Dermis blood vessel endothelial cell (primary cell): ENCODE results near the gene SYNGR1. TPM values are rescaled to one million over a fixed set of nuclear protein-coding genes. Genes with fewer than 3 reads are reported as not detected.
"Not testable (repeated sequence)": the region's sequence is repeated elsewhere in the genome, so short reads cannot be mapped to it uniquely, and the experiment has no call there.

Source experiments
- DNase-seq: peaks from one replicate; pipeline ENCODE4 v3.0.0; 2010
- total RNA-seq: library from RNA; depleted of rRNA; stranded (reverse); fragments of >200 nt; gene quantifications from 2 replicates; pipeline ENCODE4 v1.2.3, GENCODE V29; 2014

SYNGR1 gene
- total RNA-seq, 1 donor from 2014 or later, result 1.0 TPM

DNA sequence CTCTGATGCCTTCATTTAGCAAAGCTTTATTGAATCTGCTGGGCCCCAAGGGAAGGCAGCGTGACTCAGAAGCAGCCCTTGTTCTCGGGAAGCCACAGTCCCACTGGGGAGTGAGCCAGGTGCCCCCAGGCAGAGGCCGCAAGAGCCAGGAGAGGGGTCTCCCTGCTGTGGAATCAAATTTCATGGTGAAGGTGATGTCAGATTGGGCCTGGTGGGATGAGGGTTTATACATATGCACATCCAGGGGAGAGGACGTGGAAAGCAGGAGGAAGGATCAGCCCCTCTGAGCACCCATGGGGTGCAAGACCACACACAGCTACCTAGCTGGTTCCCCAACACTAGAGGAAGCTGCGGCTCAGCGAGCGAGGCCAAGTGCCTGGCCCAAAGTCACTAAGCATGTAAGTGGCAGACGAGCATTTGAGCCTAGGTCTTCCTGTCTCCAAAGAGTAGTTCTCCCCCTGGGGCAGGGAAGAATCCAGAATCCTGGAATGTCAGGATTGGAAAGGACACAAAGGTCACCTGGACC is 2.0 kb downstream of the SYNGR1 start:
- DNase-seq, result no peak

- no peak for DNase-seq
These were observed 2.6 kb downstream of the SYNGR1 start for GRCh38 chr22:39352306-39352891.

- peak; percentile 34 for DNase-seq
These were observed 3.6 kb downstream of the SYNGR1 start for GRCh38 chr22:39353346-39353745.

DNA sequence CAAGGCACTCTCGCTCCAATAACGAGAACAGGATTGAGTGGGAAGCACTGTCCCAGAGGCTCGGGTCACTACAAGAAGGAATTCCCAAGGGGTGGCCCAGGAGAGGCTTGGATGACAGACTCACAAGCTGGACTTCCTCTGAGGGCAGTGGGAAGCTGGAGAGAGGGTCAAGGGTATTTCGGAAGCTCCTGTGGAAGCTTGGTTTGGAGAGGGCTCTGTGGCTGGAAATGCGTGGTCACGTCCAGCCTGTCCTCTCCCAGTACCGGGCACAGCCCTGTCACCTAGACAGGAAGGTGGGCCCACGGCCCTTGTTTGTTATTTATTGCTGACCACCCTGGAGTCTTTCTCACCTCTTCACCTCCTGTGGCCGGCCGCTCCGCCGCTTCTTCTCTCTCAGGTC is 5.3 kb downstream of the SYNGR1 start:
- DNase-seq, result no peak

- not testable (repeated sequence) for DNase-seq
These were observed 6.0 kb downstream of the SYNGR1 start for GRCh38 chr22:39355805-39356204.

- no peak for DNase-seq
These were observed 6.7 kb downstream of the SYNGR1 start for GRCh38 chr22:39356464-39356863.

GRCh38 chr22:39357110-39358108 is 7.6 kb downstream of the SYNGR1 start:
- DNase-seq, result not testable (repeated sequence)

DNA sequence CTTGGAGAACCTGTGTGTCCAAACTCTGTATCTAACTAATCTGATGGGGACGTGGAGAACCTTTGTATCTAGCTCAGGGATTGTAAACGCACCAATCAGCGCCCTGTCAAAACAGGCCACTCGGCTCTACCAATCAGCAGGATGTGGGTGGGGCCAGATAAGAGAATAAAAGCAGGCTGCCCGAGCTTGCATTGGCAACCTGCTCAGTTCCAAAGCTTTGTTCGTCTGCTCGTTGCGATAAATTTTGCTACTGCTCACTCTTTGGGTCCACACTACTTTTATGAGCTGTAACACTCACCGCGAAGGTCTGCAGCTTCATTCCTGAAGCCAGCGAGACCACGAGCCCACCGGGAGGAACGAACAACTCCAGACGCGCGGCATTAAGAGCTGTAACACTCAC is 8.4 kb downstream of the SYNGR1 start:
- not testable (repeated sequence) for DNase-seq

- no peak for DNase-seq
These were observed 9.9 kb downstream of the SYNGR1 start for GRCh38 chr22:39359659-39360195.

- no peak for DNase-seq
These were observed 10.5 kb downstream of the SYNGR1 start for GRCh38 chr22:39360242-39360641.

- DNase-seq, result no peak
These were observed 11.1 kb downstream of the SYNGR1 start for GRCh38 chr22:39360674-39361413.

GRCh38 chr22:39361496-39361895 is 11.7 kb downstream of the SYNGR1 start:
- DNase-seq, result no peak

GRCh38 chr22:39362271-39362670 is 12.5 kb downstream of the SYNGR1 start:
- no peak for DNase-seq

GRCh38 chr22:39362932-39363331 is 13.1 kb downstream of the SYNGR1 start:
- no peak for DNase-seq

DNA sequence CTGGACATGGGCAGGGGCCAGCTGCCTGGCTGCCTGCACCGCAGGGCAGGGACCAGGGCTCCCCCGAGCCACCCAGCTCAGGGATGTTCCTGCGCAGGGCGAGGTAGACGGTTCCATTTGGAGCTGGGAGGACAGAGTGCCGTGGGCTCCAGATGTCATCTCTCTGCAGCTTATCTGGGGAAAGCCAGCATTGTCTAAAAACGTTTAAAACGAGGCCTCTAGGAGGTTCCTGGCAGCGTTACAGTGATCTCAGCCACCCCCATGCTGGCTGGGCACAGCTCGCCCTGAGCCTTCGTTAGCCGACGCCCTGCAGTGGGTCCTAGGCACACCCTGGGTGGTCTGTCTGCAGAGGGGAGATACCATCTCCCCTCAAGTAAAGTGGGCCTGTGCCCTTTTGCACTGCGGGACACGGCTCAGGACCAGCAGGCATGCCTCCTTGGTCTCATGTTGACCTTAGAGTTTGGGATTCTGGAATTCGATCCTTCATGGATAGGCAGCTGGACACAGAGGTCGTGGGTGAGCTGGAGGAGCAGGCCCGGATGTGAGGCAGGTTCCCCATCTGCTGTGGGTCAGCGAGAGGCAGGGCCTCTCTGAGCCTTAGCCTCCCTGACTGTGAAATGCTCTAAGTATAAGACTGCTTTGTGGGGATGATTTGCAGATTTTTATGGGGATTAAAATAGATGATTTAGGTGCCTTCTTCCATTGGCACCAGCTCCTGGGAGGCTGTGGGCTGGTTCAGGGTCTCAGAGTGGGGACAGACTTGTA is 14.1 kb downstream of the SYNGR1 start:
- DNase-seq, result no peak

GRCh38 chr22:39364714-39365491 is 15.1 kb downstream of the SYNGR1 start:
- no peak for DNase-seq

DNA sequence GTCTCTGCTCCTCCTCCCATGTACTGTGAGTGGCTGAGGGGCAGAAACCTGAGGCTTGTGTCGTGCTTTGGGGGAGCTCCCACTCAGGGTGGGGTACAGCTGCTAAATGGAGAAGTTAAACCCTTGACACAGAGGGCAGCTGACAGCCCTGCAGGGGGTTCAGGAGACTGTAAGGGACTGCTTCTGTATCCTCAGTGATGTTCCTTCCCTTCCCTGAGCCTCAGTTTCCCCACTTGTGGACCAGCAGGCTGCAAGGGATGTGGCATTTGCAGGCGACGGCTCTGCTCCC is 15.6 kb downstream of the SYNGR1 start:
- no peak for DNase-seq

DNA sequence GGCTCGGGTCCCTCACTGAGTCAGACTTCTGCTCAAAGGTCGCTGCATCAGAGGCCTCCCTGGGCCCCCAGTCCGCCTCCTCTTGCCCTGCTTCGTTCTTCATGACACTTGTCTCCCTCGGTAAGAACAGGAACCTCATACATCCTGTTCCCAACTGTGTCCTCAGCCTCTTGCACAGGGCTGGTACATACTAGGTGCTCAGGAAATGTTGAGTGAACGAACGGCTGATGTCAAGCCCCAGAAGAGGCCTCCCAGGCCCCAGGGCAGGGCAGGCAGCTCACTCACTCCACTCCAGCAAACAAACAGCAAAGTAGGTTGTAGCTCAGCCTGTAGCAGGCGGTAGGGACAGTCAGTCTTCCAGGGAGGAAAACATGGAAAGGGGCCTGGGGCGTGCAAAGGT is 17.2 kb downstream of the SYNGR1 start:
- DNase-seq, result no peak

DNA sequence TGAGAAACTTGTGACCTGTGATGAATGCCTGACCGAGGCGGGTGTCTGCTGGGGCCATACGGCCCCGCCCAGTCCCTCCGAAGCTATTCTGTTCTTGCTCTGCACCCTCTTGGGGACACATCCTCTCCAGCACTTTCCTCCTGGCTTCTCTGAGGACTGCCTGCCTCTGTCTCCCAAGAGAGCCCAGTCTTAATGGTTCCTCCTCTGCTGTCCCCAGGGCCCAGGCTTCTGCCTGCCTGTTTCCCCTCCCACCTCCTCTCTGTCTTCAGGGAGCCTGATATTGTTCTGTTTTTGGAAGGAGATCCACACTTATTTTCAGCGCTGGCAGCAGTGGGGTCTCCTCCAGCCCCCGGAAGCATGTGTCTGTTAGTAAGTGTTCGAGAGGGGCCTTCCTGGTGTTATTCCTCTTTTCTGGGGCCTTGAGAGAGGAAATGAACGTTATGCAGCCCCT is 18.7 kb downstream of the SYNGR1 start:
- no peak for DNase-seq

DNA sequence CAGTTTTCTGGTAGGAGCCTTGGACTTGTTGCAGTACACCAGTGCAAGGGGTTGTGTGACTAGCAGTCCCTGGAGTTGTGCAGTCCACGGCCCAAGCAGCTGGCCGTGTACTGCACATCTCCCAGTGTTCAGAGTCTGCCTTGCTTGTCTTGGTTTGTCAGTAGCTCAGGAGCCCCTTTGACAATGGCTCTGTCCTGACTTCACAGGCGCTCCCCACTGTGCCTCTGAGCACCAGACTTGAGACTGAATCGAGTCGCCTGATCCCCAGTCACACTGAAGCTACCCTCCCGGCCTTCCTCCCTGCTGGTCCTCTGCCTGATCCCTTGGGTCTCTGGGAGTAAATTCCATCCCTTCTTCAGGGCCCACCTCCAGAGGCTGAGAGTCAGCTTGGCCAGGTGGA is 19.4 kb downstream of the SYNGR1 start:
- no peak for DNase-seq

GRCh38 chr22:39369586-39369985 is 19.8 kb downstream of the SYNGR1 start:
- no peak for DNase-seq
